K562 (cell line): ENCODE measurements around the gene TGM3.

Experiments
- HDAC2 ChIP-seq: fragments of 450-650 bp; IDR thresholded peaks from 2 replicates; pipeline ENCODE4 v1.6.1; 2016; ENCODE audit warnings: mild to moderate bottlenecking
- NCOA1 ChIP-seq: fragments of 450-650 bp; IDR thresholded peaks from 2 replicates; pipeline ENCODE4 v1.6.1; 2016; ENCODE audit warnings: low read depth
- NRF1 ChIP-seq, 2 experiments: fragments of 450-650 bp; IDR thresholded peaks in 1 of 2; conservative IDR thresholded peaks in 1 of 2; 2 replicates each; pipeline ENCODE4 v1.6.1; 2014; ENCODE audit warnings: mild to moderate bottlenecking in 2 of 2
- SMAD1 ChIP-seq: fragments of 150-350 bp; IDR thresholded peaks from 2 replicates; pipeline ENCODE4 v1.6.1; 2014; ENCODE audit warnings: low read length, low read depth; ENCODE audit not compliant: partially characterized antibody
- ZNF639 ChIP-seq, 2 experiments: fragments of 200-800 bp in 1 of 2; sonication (Bioruptor generic) in 1 of 2; sonication (generic) in 1 of 2; formaldehyde crosslinking in 1 of 2; IDR thresholded peaks in 1 of 2; conservative IDR thresholded peaks in 1 of 2; 2 replicates each; pipeline versions ENCODE4 v1.5.0 to v1.6.1; 2016 to 2020; ENCODE audit warnings: missing compliant biosample characterization in 1 of 2, missing genetic modification characterization in 1 of 2, missing genetic modification reagents in 1 of 2

GRCh38 chr20:2300002-2300401 is 4.2 kb downstream of the TGM3 start:
- TF ChIP-seq NCOA1 (no peak), HDAC2 (no peak), NRF1 (conservative IDR thresholded peaks at IDR 0.05 in 1 of 2, IDR thresholded peaks at IDR 0.05 in 1 of 2) (no peak), ZNF639 (CRISPR knock-in tag; conservative IDR thresholded peaks at IDR 0.05 in 1 of 2, IDR thresholded peaks at IDR 0.05 in 1 of 2) (no peak), SMAD1 (no peak)
